SJCRH30 (cell line): ENCODE results near the gene VWA3A. TPM values are rescaled to one million over a fixed set of nuclear protein-coding genes. Genes with fewer than 3 reads are reported as not detected.
"Not testable (repeated sequence)": the region's sequence is repeated elsewhere in the genome, so short reads cannot be mapped to it uniquely, and the experiment has no call there.

Source experiments
- DNase-seq, 2 experiments: peaks; one replicate each; pipeline ENCODE4 v3.0.0-alpha.2; 2015 to 2020
- H3K27ac ChIP-seq: fragments of 250-450 bp; sonication (Bioruptor Pico); 2 replicates; pipeline ENCODE4 v1.5.1; 2020; ENCODE audit warnings: mild to moderate bottlenecking, moderate library complexity
- H3K27me3 ChIP-seq: fragments of 250-450 bp; sonication (Bioruptor Pico); 2 replicates; pipeline ENCODE4 v1.5.1; 2020; ENCODE audit warnings: mild to moderate bottlenecking, moderate library complexity
- H3K36me3 ChIP-seq: fragments of 250-450 bp; sonication (Bioruptor Pico); 2 replicates; pipeline ENCODE4 v1.5.1; 2020; ENCODE audit warnings: mild to moderate bottlenecking, moderate library complexity
- H3K4me1 ChIP-seq: fragments of 250-450 bp; sonication (Bioruptor Pico); 2 replicates; pipeline ENCODE4 v1.5.1; 2020; ENCODE audit warnings: mild to moderate bottlenecking, moderate library complexity
- H3K4me3 ChIP-seq: fragments of 250-450 bp; sonication (Bioruptor Pico); 2 replicates; pipeline ENCODE4 v1.5.1; 2020; ENCODE audit warnings: mild to moderate bottlenecking, moderate library complexity
- H3K9me3 ChIP-seq: fragments of 250-450 bp; sonication (Bioruptor Pico); replicated peaks from 2 replicates; pipeline ENCODE4 v1.5.1; 2020; ENCODE audit warnings: mild to moderate bottlenecking, moderate library complexity
- total RNA-seq: library from RNA; depleted of rRNA; stranded (reverse); fragments of >200 nt; shearing (Covaris generic); gene quantifications from 2 replicates; pipeline ENCODE4 v1.2.3, GENCODE V29; 2014

The VWA3A gene
- total RNA-seq, 1 experiment from 2014 or later: not detected

DNA sequence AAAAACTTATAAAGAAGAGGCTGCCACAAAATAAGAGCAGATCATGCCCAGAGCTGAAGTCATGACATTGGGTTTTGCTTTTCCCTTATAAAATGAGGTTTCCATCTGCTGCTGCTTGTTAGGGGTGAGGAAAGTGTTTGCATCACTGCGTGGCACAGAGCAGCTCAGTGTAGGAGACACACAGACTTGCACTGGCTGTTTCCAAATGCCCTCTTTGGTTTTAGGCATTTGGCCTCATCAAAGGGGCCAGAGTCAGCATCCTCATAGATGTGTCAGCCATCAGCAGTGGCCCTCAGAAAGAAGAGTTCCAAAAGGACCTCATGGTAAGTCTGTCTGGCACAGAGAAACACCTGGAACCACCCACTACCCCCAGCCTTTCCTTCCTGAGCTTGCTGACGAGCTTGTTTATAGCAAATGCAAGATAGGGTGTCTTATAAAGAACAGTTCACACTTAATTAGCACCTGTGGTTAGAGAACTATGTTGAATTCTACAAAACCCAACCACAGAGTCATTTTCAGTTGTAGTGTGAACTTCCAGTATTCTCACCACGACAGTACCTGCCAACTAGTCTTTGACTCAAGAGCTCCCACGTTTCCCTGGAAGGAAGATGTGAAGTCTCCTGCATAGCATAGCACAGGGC, 17.0 kb downstream of the VWA3A start:
- Histone ChIP-seq H3K27me3 (no peaks in the 10 kb centered on the region), H3K4me1 (no peaks in the 10 kb centered on the region), H3K36me3 (no peaks in the 10 kb centered on the region), H3K27ac (no peak overlapping the region), H3K4me3 (no peak overlapping the region), H3K9me3 (no peaks in the 10 kb centered on the region)
- DNase-seq: no peak

DNA sequence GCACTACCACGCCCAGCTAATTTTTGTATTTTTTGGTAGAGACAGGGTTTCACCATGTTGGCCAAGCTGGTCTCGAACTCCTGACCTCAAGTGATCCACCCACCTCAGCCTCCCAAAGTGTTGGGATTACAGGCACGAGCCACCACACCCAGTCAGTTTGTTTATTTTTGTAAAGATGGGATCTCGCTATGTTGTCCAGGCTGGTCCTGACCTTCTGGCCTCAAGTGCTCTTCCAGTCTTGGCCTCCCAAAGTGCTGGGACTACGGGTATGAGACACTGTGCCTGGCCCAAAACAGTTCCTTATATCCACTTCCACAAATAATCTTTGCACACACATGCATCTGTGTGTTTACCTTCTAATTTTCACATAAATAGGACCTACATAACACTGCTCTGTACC, 19.3 kb downstream of the VWA3A start:
- H3K27ac ChIP-seq, H3K4me1 ChIP-seq, H3K4me3 ChIP-seq, H3K9me3 ChIP-seq, H3K27me3 ChIP-seq, DNase-seq, H3K36me3 ChIP-seq: not testable (repeated sequence)

DNA sequence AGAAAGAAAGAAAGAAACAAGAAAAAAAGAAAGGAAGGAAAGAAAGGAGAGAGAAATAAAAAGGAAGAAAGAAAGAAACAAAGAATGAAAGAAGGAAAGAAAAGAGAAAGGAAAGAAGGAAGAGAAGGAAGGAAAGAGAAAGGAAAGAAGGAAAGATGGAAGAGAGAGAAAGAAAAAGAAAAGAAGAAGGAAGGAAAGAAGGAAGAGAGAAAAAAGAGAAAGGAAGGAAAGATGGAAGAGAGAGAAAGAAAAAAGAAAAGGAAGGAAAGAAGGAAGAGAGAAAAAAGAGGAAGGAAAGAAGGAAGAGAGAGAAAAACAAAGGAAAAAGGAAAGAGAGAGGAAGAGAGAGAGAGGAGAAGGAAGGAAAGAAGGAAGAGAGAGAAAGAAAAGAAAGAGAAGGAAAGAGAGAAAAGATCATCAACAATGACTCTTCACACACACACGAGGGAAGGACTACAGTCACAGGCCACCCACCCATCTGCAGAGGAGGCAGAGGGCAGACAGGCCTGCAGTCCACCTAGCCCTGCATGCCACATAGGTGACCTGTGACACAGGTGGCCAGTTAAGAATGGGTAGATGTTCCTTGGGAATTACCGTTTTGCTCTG, 23.9 kb downstream of the VWA3A start:
- Histone ChIP-seq H3K9me3 (no peaks in the 10 kb centered on the region), H3K27ac (no peak overlapping the region), H3K4me3 (no peak overlapping the region), H3K36me3 (no peaks in the 10 kb centered on the region), H3K27me3 (no peaks in the 10 kb centered on the region), H3K4me1 (no peaks in the 10 kb centered on the region)
- no peak for DNase-seq

DNA sequence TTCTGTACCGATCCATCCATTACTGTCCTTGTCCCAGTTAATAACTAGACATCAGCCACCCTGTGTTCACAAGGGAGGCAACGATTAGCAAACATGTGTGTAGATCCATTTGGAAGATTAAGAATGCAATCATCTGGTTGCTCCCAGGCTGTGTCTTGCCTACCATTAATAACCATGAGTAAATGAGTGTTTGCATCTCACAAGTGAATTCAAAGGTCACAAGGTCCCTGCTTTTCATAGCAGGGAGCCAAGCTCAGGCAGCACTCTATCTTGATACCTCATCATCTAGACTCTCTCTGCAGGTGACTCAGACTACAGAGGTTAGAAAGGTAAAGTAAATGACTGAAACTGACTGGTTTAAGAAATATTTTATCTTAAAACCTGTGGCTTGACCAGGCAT, 25.3 kb downstream of the VWA3A start:
- Histone ChIP-seq H3K27me3 (no peaks in the 10 kb centered on the region), H3K36me3 (no peaks in the 10 kb centered on the region), H3K4me1 (no peaks in the 10 kb centered on the region), H3K4me3 (no peak overlapping the region), H3K9me3 (no peaks in the 10 kb centered on the region), H3K27ac (no peak overlapping the region)
- DNase-seq: no peak

DNA sequence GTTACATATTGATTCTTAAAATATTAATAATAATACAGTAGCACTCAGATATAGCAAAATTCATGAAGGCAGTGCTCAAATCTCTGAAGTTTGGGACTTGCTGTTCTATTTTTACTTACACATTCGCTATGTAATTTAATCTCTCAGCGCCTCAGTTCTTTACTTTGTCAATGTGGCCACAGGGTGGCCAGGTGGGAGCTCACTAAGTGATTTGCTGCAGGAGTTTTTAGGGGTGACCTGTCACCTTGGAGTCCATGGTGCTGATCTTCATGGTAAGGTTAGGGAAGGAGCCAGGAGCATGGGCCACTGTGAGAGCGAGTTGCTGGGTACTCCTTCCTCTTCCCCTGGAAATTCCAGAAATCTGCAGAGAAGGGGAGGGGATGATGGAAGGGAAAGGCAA, 28.1 kb downstream of the VWA3A start:
- Histone ChIP-seq H3K4me3 (no peak overlapping the region), H3K36me3 (no peaks in the 10 kb centered on the region), H3K9me3 (no peaks in the 10 kb centered on the region), H3K27ac (no peak overlapping the region), H3K27me3 (no peaks in the 10 kb centered on the region), H3K4me1 (no peaks in the 10 kb centered on the region)
- no peak for DNase-seq

DNA sequence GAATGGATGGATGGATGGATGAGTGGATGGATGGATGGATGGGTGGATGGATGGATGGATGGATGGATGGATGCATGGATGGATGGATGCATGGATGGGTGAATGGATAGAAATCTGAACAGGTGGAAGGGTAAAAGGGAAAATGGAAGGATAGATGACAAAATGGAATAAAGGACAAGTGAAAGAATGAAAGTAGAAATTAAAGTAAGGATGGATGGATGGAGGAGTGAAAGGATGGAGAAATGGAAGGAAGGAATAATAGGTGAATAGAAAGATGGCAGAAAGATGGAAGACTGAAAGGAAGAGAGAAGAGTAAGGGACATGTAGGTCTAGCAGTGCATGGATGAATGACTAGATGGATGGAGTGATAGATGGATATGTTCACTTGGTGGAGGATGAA, 29.9 kb downstream of the VWA3A start:
- Histone ChIP-seq H3K27me3 (no peaks in the 10 kb centered on the region), H3K36me3 (no peaks in the 10 kb centered on the region)
- DNase-seq: no peak

DNA sequence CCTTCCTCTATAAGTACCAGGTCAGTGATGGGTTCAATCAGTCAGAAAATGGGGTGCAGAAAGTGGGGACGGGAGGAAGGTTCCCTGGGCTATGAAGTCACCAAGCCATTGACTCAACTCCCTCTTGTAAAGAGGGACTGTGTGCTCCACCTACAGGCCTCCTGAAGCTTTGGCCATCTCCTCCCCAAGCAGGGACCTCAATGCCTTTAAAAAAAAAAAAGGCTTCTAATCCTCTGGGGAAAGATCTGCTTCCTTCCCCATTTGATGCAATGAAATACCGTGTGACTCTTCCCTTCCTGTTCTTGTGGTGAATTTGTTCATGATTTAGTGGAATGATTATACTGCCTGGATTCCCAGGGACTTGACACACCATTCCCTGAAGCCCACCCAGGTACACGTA, 30.8 kb downstream of the VWA3A start:
- H3K27ac ChIP-seq: no peak overlapping the region
- no peak for DNase-seq
- H3K27me3 ChIP-seq: no peaks in the 10 kb centered on the region
- no peaks in the 10 kb centered on the region for H3K9me3 ChIP-seq
- H3K4me1 ChIP-seq: no peaks in the 10 kb centered on the region
- no peaks in the 10 kb centered on the region for H3K36me3 ChIP-seq
- no peak overlapping the region for H3K4me3 ChIP-seq

More for the DNA sequence above, 29.9 kb downstream of the VWA3A start:
- Histone ChIP-seq H3K4me1 (no peaks in the 10 kb centered on the region), H3K4me3 (no peak overlapping the region), H3K27ac (no peak overlapping the region), H3K9me3 (no peaks in the 10 kb centered on the region)

DNA sequence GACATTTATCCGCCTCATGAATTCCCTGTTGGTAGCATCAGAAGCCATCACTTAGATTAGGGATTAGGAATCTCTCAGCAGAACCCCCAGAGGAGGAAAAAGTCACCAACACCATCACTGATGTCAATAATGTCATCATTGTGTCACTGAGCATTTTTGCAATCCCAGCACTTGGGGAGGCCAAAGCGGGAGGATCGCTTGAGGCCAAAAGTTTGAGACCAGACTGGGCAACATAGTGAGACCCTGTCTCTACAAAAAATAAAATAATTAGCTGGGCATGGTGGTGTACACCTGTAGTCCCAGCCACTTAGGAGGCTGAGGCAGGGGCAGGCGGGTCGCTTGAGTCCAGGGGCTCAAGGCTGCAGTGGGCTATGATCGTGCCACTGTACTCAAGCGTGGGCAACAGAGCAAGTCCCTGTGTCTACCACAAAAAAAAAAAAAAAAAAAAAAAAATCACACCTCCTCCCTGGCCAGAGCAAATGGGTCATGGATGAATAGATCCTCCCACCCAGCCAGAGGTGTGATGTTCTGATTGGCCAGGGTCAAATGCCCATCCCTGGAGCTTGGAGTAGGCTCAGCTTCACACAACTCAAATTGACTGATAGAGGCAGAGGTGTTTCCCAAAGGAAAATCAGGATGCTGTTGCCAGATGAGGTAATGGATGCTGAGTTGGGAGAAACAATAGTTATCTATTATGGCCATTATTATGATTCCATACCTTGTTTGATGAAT, 31.6 kb downstream of the VWA3A start:
- H3K36me3 ChIP-seq: no peaks in the 10 kb centered on the region
- no peaks in the 10 kb centered on the region for H3K4me1 ChIP-seq
- no peaks in the 10 kb centered on the region for H3K9me3 ChIP-seq
- no peak for DNase-seq
- H3K27me3 ChIP-seq: no peaks in the 10 kb centered on the region
- H3K27ac ChIP-seq: no peak overlapping the region
- no peak overlapping the region for H3K4me3 ChIP-seq

DNA sequence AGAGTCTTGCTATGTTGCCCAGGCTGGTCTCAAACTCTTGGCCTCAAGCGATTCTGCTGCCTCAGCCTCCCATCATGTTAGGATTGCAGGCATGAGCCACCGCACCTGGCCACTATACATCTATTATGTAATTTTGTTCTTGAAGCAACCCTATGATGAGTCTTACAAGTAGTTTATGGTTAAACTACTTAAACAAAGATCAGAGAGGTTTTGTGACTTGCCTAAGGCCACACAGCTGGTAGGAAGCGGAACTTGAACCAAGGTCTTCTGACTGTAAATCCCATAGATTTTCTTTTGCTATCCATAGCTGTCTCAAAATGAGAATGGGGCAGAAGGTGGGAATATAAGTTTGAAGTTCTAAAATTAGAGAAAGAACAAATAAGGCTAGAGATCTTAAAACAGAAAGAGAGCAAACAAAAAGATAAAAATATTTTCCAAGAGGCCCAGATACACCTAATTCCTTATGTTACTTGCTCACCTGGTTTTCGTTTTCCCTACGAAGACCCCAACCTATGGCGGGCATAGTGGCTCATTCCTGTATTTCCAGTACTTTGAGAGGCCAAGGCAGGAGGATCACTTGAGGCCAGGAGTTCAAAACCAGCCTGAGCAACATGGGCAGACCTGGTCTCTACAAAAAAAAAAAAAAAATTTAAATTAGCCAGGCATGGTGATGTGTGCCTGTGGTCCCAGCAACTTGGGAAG, 32.4 kb downstream of the VWA3A start:
- Histone ChIP-seq H3K4me1 (no peaks in the 10 kb centered on the region), H3K27me3 (no peaks in the 10 kb centered on the region), H3K9me3 (no peaks in the 10 kb centered on the region), H3K36me3 (no peaks in the 10 kb centered on the region), H3K4me3 (no peak overlapping the region), H3K27ac (no peak overlapping the region)
- DNase-seq: no peak

DNA sequence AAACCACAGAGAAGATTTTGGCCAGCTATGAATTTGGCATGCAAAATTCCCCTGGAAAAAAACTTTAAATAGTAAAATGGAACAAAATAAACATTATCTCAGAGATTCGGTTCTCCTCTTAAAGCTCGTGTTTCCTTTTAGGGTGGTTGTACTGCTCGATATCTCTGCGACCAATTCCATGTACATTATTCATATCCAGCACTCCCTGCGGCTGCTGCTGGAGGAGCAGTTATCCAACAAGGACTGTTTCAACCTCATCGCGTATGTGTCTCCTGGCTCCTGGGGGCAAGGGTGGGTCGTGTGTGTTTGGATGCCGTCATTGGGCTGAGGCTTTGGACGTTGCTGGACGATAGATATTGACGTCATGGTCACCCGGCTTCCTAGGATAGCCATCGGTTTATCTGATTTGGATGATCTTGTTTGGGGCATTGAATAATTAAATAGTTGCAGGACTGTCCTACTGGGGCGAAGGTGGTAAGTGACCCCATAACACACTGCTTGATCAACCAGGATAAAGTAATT, 33.8 kb downstream of the VWA3A start:
- Histone ChIP-seq H3K27ac (no peak overlapping the region), H3K36me3 (no peaks in the 10 kb centered on the region), H3K9me3 (no peaks in the 10 kb centered on the region), H3K4me3 (no peak overlapping the region), H3K27me3 (no peaks in the 10 kb centered on the region), H3K4me1 (no peaks in the 10 kb centered on the region)
- DNase-seq: no peak

DNA sequence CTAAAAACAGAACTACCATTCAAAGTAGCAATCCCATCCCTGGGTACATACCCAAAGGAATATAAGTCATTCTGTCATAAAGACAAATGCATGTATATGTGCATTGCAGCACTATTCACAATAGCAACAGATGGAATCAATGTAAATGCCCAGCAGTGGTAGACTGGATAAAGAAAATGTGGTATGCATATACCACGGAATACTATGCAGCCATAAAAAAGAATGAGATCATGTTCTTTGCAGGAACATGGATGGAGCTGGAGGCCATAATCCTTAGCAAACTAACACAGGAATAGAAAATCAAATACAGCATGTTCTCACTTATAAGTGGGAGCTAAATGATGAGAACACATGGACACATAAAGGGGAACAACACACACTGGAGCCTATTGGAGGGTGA, 36.2 kb downstream of the VWA3A start:
- H3K27ac ChIP-seq, H3K36me3 ChIP-seq, H3K4me1 ChIP-seq, H3K4me3 ChIP-seq, H3K9me3 ChIP-seq, DNase-seq, H3K27me3 ChIP-seq: not testable (repeated sequence)

DNA sequence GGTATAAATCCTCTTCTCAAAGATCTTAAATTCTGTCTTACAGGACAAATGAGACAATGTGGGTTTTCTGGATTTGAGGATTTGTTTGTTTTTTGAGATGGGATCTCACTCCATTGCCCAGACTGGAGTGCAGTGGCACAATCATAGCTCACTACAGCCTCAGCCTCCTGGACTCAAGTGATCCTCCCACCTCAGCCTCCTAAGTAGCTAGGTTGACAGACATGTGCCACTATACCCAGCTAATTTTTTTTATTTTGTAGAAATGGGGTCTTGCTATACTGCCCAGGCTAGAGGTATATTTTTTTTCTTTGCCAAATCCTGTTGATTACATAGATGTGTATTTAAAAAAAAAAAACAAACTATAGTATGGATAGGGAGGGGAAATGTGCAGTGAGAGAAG, 38.2 kb downstream of the VWA3A start:
- no peak overlapping the region for H3K4me3 ChIP-seq
- H3K36me3 ChIP-seq: no peaks in the 10 kb centered on the region
- no peaks in the 10 kb centered on the region for H3K4me1 ChIP-seq
- DNase-seq: no peak
- H3K9me3 ChIP-seq: no peaks in the 10 kb centered on the region
- H3K27me3 ChIP-seq: no peaks in the 10 kb centered on the region
- H3K27ac ChIP-seq: no peak overlapping the region

DNA sequence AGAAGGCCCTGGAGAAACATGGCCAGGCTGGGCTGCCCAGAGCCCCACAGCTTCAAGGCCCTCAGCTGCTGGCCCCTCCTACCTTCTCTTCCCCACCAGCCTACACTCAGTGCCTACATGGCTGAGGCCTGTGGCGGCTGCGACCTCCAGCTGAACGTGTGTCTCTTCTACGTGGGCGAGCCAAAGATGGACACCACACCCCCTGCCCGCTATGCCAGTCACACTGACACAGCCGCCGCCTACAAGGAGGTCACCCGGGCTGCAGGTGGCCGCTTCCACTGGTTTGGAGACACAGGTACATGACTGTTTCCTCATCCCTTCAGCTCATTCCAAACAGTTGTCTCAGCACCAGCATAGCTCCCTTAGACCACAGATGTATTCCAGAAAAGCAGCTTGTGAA, 40.5 kb downstream of the VWA3A start:
- no peak overlapping the region for H3K27ac ChIP-seq
- no peaks in the 10 kb centered on the region for H3K27me3 ChIP-seq
- H3K4me3 ChIP-seq: no peak overlapping the region
- no peaks in the 10 kb centered on the region for H3K9me3 ChIP-seq
- H3K36me3 ChIP-seq: no peaks in the 10 kb centered on the region
- no peaks in the 10 kb centered on the region for H3K4me1 ChIP-seq
- DNase-seq: no peak

DNA sequence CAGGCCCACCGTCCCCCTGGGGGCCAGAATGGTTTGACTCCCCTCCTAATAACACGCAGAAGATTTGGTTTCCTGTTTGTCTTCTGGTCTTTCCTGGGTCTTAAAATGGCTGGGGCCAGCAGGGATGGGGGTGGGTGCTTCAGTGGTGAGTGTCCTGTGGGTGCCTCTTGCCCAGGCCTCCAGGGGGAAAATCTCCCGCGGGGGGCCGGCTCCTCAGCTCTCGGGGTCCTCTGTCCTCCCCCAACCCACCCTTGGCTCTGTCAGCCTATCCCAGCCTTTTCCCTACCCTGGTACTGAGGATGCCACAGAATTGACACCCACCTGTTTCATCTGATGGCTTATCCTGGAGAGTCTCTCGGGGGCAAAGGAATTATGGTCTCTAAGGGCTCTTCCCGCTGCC, 46.1 kb downstream of the VWA3A start:
- Histone ChIP-seq H3K4me1 (no peaks in the 10 kb centered on the region), H3K27me3 (no peaks in the 10 kb centered on the region; the same call in 1 of the 2 replicates), H3K4me3 (no peak overlapping the region), H3K9me3 (no peaks in the 10 kb centered on the region), H3K36me3 (no peaks in the 10 kb centered on the region), H3K27ac (no peak overlapping the region)
- DNase-seq: no peak

DNA sequence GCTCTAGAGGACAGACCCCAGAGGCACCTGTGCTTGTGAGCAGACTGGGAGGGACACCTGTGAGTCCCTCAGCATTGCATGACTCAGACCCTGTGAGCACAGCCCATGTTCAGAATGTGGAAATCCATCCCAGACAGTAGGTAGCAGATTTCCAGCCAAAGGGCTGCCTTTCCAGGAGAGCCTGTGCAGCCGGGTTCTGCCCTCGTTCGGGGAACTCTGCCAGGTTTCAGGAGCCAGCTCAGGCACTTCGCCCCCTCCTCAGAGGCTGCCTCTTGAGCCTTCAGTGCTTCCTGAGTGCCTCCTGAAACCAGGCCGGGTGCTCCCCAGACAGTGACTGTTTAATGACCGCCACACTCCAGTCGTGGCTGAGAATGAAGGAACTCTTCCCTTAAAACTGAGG, 46.7 kb downstream of the VWA3A start:
- Histone ChIP-seq H3K4me3 (no peak overlapping the region), H3K27ac (no peak overlapping the region), H3K27me3 (no peaks in the 10 kb centered on the region; the same call in 1 of the 2 replicates), H3K4me1 (no peaks in the 10 kb centered on the region), H3K9me3 (no peaks in the 10 kb centered on the region), H3K36me3 (no peaks in the 10 kb centered on the region)
- DNase-seq: no peak
